ENCODE results near the gene MRPL20.
"Not testable (repeated sequence)": the region's sequence is repeated elsewhere in the genome, so short reads cannot be mapped to it uniquely, and the experiment has no call there.

DNA sequence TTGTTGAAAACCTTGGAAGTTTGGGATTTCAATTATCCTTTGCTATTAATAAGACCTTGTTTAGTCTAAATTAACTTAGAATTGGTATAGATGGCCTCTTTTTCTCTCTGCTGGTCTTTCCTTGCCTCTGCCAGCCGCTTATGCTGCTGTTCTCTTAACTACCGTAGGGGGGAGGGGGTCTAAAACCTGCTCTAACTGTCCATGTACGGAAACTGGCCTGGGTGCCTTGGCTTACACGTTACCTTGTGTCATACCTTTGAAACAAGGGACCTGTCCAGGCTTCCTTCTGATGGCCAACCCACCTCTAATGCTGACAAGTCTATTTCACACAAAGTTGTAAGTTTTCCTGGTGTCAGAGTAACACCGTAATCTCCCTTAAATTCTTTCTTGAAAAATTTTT lies 10.3 kb upstream of the MRPL20 start:
- not testable (repeated sequence) for TF ChIP-seq EZH2phosphoT487 (IDR thresholded peaks at IDR 0.05; ENCODE audit: borderline replicate concordance, low read length)
- TF ChIP-seq, protein P1, sequence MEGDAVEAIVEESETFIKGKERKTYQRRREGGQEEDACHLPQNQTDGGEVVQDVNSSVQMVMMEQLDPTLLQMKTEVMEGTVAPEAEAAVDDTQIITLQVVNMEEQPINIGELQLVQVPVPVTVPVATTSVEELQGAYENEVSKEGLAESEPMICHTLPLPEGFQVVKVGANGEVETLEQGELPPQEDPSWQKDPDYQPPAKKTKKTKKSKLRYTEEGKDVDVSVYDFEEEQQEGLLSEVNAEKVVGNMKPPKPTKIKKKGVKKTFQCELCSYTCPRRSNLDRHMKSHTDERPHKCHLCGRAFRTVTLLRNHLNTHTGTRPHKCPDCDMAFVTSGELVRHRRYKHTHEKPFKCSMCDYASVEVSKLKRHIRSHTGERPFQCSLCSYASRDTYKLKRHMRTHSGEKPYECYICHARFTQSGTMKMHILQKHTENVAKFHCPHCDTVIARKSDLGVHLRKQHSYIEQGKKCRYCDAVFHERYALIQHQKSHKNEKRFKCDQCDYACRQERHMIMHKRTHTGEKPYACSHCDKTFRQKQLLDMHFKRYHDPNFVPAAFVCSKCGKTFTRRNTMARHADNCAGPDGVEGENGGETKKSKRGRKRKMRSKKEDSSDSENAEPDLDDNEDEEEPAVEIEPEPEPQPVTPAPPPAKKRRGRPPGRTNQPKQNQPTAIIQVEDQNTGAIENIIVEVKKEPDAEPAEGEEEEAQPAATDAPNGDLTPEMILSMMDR (IDR thresholded peaks at IDR 0.05; ENCODE audit: low read depth, low read length, poor library complexity, severe bottlenecking), result not testable (repeated sequence)
